ENCODE results near the gene ARL2.

DNA sequence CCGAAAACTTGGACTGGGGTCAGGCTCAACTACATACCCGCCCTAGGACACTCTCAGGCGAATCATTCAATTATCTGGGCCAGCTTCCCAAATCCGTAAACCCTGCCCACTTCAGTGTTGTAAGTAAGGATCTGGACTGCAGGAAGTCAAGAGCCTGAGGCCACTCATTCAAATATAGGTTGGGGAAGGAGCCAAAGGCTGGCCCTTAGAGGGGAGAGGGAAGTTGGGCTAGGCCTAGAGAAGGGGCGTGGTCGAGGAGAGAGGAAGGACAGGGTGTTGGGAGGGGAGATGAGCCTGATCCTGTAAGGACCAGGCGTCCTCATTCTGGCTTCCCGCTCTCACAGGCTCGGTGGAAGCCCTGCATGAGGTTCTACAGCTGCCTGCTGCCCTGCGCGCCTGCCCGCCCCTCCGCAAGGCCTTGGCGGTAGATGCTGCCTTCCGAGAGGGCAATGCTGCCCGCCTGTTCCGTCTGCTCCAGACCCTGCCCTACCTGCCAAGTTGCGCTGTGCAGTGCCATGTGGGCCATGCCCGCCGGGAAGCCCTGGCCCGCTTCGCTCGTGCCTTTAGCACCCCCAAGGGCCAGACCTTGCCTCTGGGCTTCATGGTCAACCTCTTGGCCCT, 30.0 kb downstream of the ARL2 start:
- TF ChIP-seq, protein P1, sequence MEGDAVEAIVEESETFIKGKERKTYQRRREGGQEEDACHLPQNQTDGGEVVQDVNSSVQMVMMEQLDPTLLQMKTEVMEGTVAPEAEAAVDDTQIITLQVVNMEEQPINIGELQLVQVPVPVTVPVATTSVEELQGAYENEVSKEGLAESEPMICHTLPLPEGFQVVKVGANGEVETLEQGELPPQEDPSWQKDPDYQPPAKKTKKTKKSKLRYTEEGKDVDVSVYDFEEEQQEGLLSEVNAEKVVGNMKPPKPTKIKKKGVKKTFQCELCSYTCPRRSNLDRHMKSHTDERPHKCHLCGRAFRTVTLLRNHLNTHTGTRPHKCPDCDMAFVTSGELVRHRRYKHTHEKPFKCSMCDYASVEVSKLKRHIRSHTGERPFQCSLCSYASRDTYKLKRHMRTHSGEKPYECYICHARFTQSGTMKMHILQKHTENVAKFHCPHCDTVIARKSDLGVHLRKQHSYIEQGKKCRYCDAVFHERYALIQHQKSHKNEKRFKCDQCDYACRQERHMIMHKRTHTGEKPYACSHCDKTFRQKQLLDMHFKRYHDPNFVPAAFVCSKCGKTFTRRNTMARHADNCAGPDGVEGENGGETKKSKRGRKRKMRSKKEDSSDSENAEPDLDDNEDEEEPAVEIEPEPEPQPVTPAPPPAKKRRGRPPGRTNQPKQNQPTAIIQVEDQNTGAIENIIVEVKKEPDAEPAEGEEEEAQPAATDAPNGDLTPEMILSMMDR (IDR thresholded peaks at IDR 0.05; ENCODE audit: low read length): no peak
- TF ChIP-seq EZH2 (optimal IDR thresholded peaks at IDR 0.05; ENCODE audit: low read depth, low read length): no peak
